Measurements from ENCODE around the gene AQP2. TPM values are rescaled to one million over a fixed set of nuclear protein-coding genes. Genes with fewer than 3 reads are reported as not detected.

Gene AQP2
- total RNA-seq, 2 donors from 2014 or later: not detected

GRCh38 chr12:49909826-49910225 is 40.7 kb upstream of the AQP2 start:
- H3K36me3 ChIP-seq: no peaks in the 10 kb centered on the region
- H3K27me3 ChIP-seq: no peaks in the 10 kb centered on the region
- no peak overlapping the region for H3K27ac ChIP-seq
- no peak overlapping the region for H3K9ac ChIP-seq (ENCODE audit: low read depth in 2 of 2, low read length in 2 of 2)
- H3K4me1 ChIP-seq: no peaks in the 10 kb centered on the region
- no peaks in the 10 kb centered on the region for H3K9me3 ChIP-seq
- no peak for TF ChIP-seq CTCF (IDR thresholded peaks at IDR 0.05)
- H3K4me3 ChIP-seq: no peak overlapping the region
- DNase-seq: no peak
- intact Hi-C loops (cut with DNase I): no loop called here

GRCh38 chr12:49910331-49911212 is 40.0 kb upstream of the AQP2 start:
- Histone ChIP-seq H3K9me3 (no peaks in the 10 kb centered on the region), H3K9ac (ENCODE audit: low read depth in 2 of 2, low read length in 2 of 2) (no peak overlapping the region), H3K27me3 (no peaks in the 10 kb centered on the region), H3K27ac (no peak overlapping the region), H3K4me3 (no peak overlapping the region), H3K36me3 (no peaks in the 10 kb centered on the region), H3K4me1 (no peaks in the 10 kb centered on the region)
- TF ChIP-seq CTCF (IDR thresholded peaks at IDR 0.05): no peak
- intact Hi-C loops (cut with DNase I): no loop called here
- DNase-seq: no peak

GRCh38 chr12:49911213-49911605 is 39.3 kb upstream of the AQP2 start:
- intact Hi-C loops (cut with DNase I): no loop called here
- no peak for DNase-seq
- TF ChIP-seq CTCF (IDR thresholded peaks at IDR 0.05): no peak
- Histone ChIP-seq H3K36me3 (no peaks in the 10 kb centered on the region), H3K4me1 (no peaks in the 10 kb centered on the region), H3K9me3 (no peaks in the 10 kb centered on the region), H3K27me3 (no peaks in the 10 kb centered on the region), H3K27ac (no peak overlapping the region), H3K9ac (ENCODE audit: low read depth in 2 of 2, low read length in 2 of 2) (no peak overlapping the region), H3K4me3 (no peak overlapping the region)

- Histone ChIP-seq H3K9ac (ENCODE audit: low read depth in 2 of 2, low read length in 2 of 2) (no peak overlapping the region), H3K4me1 (no peaks in the 10 kb centered on the region), H3K27ac (no peak overlapping the region), H3K27me3 (no peaks in the 10 kb centered on the region), H3K9me3 (no peaks in the 10 kb centered on the region), H3K36me3 (no peaks in the 10 kb centered on the region), H3K4me3 (no peak overlapping the region)
- no peak for DNase-seq
- intact Hi-C loops (cut with DNase I): no loop called here
- TF ChIP-seq CTCF (IDR thresholded peaks at IDR 0.05): no peak
Observed at GRCh38 chr12:49912345-49913255, 37.9 kb upstream of the AQP2 start.

- no peak for DNase-seq
- no peaks in the 10 kb centered on the region for H3K36me3 ChIP-seq
- no peak overlapping the region for H3K9ac ChIP-seq (ENCODE audit: low read depth in 2 of 2, low read length in 2 of 2)
- no peak for TF ChIP-seq CTCF (IDR thresholded peaks at IDR 0.05)
- no peaks in the 10 kb centered on the region for H3K4me1 ChIP-seq
- H3K9me3 ChIP-seq: no peaks in the 10 kb centered on the region
- H3K27me3 ChIP-seq: no peaks in the 10 kb centered on the region
- H3K4me3 ChIP-seq: no peak overlapping the region
- intact Hi-C loops (cut with DNase I): no loop called here
- H3K27ac ChIP-seq: no peak overlapping the region
Observed at GRCh38 chr12:49916129-49916919, 34.2 kb upstream of the AQP2 start.
